ENCODE data around the gene XYLT1.

Gene XYLT1

GRCh38 chr16:17467923-17468540, 2.7 kb downstream of the XYLT1 start:
- no peak overlapping the region for H3K4me3 ChIP-seq (ENCODE audit: low read length)
- no peak for DNase-seq (ENCODE audit: low read depth)
- TF ChIP-seq CTCF (IDR thresholded peaks at IDR 0.05; ENCODE audit: insufficient read depth, low read depth, low read length, missing control alignments): peak; percentile 29

GRCh38 chr16:17466876-17467275, 3.9 kb downstream of the XYLT1 start:
- no peak for TF ChIP-seq CTCF (IDR thresholded peaks at IDR 0.05; ENCODE audit: insufficient read depth, low read depth, low read length, missing control alignments)
- DNase-seq (ENCODE audit: low read depth): no peak
- no peak overlapping the region for H3K4me3 ChIP-seq (ENCODE audit: low read length)

- H3K4me3 ChIP-seq (ENCODE audit: low read length): no peak overlapping the region
- no peak for TF ChIP-seq CTCF (IDR thresholded peaks at IDR 0.05; ENCODE audit: insufficient read depth, low read depth, low read length, missing control alignments)
- DNase-seq (ENCODE audit: low read depth): no peak
Observed at GRCh38 chr16:17465460-17465859, 5.3 kb downstream of the XYLT1 start.

GRCh38 chr16:17463335-17463734, 7.4 kb downstream of the XYLT1 start:
- TF ChIP-seq CTCF (IDR thresholded peaks at IDR 0.05; ENCODE audit: insufficient read depth, low read depth, low read length, missing control alignments): no peak
- H3K4me3 ChIP-seq (ENCODE audit: low read length): no peak overlapping the region
- DNase-seq (ENCODE audit: low read depth): no peak

GRCh38 chr16:17461951-17462729, 8.6 kb downstream of the XYLT1 start:
- DNase-seq (ENCODE audit: low read depth): no peak
- H3K4me3 ChIP-seq (ENCODE audit: low read length): no peak overlapping the region
- TF ChIP-seq CTCF (IDR thresholded peaks at IDR 0.05; ENCODE audit: insufficient read depth, low read depth, low read length, missing control alignments): no peak

GRCh38 chr16:17460890-17461289, 9.9 kb downstream of the XYLT1 start:
- no peak for TF ChIP-seq CTCF (IDR thresholded peaks at IDR 0.05; ENCODE audit: insufficient read depth, low read depth, low read length, missing control alignments)
- H3K4me3 ChIP-seq (ENCODE audit: low read length): no peak overlapping the region
- no peak for DNase-seq (ENCODE audit: low read depth)
